Stromal cell of bone marrow (primary cell): ENCODE measurements around the gene SLN.

Experiments
- DNase-seq: peaks from one replicate; pipeline ENCODE4 v3.0.0-alpha.2; 2012; ENCODE audit warnings: low read depth

SLN gene

GRCh38 chr11:107719557-107720302 lies 7.9 kb upstream of the SLN start:
- DNase-seq = no peak

- DNase-seq = no peak
Observed at GRCh38 chr11:107719073-107719472, 7.2 kb upstream of the SLN start.

GRCh38 chr11:107716884-107717532 lies 5.2 kb upstream of the SLN start:
- DNase-seq = no peak

- DNase-seq = no peak
Observed at GRCh38 chr11:107713009-107713408, 1.2 kb upstream of the SLN start.

- no peak for DNase-seq
Observed at GRCh38 chr11:107710301-107710700, 1.6 kb downstream of the SLN start.

- no peak for DNase-seq
Observed at GRCh38 chr11:107708792-107709191, 3.1 kb downstream of the SLN start.

GRCh38 chr11:107707807-107708206 lies 4.0 kb downstream of the SLN start:
- no peak for DNase-seq

- DNase-seq = no peak
Observed at GRCh38 chr11:107707215-107707671, 4.6 kb downstream of the SLN start.

GRCh38 chr11:107706531-107706930 lies 5.3 kb downstream of the SLN start:
- no peak for DNase-seq

- peak; percentile 74 for DNase-seq
Observed at GRCh38 chr11:107705027-107705426, 6.8 kb downstream of the SLN start.

GRCh38 chr11:107704451-107704850 lies 7.4 kb downstream of the SLN start:
- DNase-seq = no peak

- no peak for DNase-seq
Observed at GRCh38 chr11:107702723-107703122, 9.1 kb downstream of the SLN start.

- DNase-seq = no peak
Observed at GRCh38 chr11:107702109-107702660, 9.7 kb downstream of the SLN start.

GRCh38 chr11:107699371-107700285 lies 12.2 kb downstream of the SLN start:
- DNase-seq = no peak

- no peak for DNase-seq
Observed at GRCh38 chr11:107697291-107697690, 14.6 kb downstream of the SLN start.

- DNase-seq = peak; percentile 78
Observed at GRCh38 chr11:107696140-107696539, 15.7 kb downstream of the SLN start.

- no peak for DNase-seq
Observed at GRCh38 chr11:107695446-107695845, 16.4 kb downstream of the SLN start.

GRCh38 chr11:107691000-107691750 lies 20.7 kb downstream of the SLN start:
- peak; percentile 49 for DNase-seq

- peak; percentile 50 for DNase-seq
Observed at GRCh38 chr11:107689317-107690202, 22.3 kb downstream of the SLN start.

GRCh38 chr11:107688322-107688918 lies 23.4 kb downstream of the SLN start:
- no peak for DNase-seq
